GM19438 (cell line): ENCODE data around the gene C14orf119.
A peak's percentile ranks its signal among the peaks of the same experiment; 100 is the strongest.

Experiments used
- ATAC-seq: cut with Tn5 transposase; IDR thresholded peaks from one replicate; pipeline ENCODE4 v1.9.1; 2021; ENCODE audit warnings: low read depth; ENCODE audit not compliant: unreplicated experiment

The C14orf119 gene

DNA sequence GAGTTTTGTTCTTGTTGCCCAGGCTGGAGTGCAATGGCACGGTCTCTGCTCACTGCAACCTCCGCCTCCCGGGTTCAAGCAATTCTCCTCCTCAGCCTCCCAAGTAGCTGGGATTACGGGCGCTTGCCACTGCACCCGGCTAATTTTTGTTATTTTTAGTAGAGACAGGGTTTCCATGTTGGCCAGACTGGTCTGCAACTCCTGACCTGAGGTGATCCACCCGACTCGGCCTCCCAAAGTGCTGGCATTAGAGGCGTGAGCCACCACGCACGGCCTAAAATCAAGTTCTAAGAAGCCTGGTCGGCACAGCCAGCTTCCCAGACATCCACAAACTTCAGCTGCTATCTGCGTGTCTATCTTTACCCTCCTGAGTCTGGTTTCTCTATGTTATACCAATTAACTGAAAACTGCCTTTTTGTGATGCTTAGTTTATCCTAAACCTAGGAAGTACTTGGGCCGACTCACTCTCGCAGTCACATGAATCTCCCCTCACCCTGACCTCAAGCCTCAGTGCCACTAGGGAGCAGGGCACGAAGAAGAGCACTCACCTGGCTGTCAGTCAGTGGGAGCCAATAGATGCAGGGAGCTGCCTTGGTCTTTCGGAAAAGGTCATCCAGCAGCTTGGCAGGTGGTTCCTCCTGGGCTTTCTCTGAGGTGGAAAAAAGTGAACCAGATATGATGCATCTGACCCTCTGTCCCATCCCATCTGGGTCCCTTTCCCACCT, 34.6 kb upstream of the C14orf119 start:
- no peak for ATAC-seq

DNA sequence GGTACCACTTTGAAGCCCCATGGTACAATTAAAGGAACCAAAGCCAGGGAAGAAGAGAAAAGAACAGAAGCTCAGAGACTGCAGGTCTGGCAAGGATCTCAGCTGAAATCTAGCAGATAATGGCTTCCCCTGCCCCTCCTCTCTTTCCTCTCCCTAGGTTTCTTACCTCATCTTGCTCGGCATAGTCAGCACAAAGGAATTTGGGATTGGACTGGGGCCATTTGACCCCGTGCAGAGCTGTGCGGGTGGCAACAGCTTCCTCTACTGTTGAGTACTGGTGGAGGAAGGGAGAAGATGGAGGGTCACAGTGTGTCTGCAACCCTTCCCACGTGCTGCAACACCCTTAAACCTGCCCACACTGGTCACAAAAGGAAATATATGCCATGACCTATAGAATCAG, 33.3 kb upstream of the C14orf119 start:
- no peak for ATAC-seq

DNA sequence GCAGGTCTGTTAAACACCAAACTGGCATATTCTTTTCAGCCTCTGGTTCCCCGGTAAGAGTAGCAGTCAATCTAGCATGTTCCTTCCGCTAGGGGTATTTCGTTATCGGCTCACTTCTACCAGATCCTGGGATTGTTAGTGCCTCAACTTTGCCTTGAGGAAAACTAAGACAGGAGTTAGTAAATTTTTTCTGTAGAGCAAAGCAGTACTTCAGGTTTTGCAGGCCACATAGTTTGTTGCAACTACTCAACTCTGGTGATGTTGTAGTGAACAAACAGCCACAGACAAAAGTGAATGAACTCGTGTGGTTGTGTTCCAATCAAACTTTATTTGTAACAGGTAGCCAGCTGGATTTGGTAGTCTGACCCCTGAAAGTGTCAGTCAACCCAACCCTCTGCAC, 31.7 kb upstream of the C14orf119 start:
- ATAC-seq = no peak

DNA sequence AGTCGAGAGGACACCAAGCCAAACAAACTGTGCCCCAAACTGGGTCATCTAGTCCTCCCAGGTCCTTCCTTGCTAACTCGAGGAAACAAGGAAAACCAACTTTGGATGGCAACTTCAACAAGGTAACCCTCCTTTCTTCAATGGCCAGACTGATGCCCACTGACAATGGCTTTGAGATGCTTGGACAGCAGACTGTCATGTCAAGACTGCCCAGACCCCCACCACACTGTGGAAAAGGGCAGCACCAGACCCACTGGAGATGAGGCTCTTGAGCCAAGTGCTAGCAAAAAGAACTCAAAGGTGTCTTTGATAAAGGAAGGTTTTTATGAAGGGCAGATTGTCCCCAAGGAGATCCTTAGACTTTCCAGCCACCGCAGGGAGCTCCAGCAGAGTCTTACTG, 28.9 kb upstream of the C14orf119 start:
- no peak for ATAC-seq

DNA sequence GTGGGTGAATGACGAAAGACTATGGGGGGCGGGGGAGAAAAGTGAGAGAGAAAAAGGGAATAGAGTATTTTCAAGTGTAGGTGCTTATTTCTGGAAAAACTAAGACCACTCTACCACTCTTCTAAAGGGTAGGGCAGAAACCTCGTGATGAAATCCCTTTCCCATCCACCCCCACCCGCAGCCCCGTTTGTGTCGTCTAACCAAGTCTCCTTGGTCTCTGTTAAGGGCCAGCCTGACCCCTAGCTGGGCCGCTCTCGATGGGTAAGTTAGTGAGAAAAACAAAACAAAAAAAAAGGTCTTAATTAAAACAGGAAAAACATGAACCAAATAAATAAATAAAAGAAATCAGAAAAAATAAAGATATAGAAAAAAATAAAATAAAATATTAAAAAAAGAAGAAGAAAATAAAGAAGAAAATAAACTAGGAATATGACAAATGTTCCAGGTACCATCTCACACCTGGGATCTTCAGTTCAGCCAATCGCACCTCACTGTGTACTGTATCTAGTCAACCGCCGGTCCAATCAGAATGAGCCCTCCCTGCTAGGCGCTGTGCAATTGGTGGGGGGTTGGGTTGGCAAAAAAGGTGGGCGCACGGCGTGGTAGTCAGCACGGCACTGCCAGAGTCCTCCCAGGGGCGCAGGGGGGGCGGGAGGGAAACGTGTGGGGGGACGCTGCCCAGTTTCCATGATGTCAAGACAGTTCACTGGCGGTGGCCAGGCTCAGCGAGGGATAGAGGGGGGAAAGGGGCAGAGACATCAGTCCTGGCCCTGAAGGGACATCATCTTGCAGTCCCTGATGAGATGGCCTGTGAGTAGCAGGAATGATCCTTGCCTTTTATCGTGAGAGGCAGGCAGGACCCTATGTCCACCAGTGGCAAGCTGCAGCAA, 28.2 kb upstream of the C14orf119 start:
- no peak for ATAC-seq

DNA sequence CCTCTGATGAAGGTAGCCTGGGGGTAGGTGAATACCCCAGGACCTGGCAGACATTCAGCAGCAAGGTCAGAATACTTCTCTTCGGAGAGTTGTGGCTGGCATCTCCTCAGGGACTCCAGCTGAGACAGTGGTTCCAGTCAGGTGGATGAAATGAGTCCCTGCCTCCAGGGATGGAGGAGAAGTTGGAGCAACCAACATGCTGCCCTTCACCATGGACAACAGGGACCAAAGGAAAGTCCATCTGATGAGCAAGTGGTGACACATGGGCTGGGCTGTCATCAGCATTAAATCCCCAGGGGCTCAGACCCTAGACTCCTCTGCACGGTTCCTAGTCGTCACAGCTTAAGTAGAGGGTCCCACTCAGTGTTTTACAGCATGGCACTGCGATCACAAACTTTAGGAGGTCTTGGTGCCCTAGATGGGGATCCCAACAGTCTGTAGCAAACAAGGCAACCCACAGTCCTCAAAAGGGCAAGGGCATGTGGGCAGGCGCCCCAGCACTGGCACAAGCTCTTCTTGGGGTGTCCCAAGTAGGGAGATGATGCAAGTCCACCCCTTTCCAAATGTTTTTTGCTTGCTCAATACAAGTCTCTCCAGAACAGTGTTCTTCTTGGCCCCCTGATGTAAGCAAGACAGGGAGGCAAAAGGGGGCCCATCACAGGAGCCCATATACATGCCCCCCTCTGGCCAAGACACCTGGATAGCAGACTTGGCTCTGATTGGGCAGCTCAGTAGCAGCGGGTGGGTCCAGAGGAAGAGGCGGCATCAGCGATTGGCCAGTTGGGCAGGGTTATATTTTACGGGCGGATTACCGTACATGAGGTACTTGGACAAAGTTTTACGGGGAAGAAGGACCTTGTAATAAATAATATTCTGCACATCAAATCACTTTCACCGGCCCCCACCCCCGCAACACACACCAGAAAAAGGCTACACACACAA, 27.2 kb upstream of the C14orf119 start:
- no peak for ATAC-seq

DNA sequence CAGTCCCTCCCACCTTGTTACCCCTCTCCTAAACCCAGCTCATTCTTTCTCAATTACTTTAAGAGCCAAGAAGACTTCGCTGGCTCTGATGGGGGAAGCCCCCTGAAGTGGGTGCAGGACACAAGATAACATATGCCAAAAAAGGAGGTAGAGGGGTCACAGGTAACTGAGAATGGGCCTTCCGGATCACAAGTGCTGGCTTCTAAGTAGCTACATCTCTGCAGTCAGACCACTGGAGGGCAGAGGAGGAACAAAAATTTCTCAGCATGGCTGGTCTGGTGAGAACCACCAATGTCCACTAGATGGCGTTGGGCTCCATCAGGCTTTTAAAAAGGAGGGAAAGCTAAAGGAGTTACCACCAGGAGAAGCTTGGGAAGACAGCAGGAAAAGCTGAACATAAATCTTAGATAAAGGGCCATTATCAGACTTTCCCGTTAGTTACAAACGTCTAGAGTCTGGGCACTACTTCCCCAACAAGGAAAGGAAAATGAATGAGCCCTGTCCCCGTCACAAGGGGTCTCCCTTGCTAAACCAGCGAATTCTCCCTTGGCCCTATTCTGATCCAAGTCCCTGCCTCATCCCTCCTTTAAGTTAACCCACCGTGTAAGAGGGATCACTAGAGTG, 26.4 kb upstream of the C14orf119 start:
- ATAC-seq = peak; percentile 66

DNA sequence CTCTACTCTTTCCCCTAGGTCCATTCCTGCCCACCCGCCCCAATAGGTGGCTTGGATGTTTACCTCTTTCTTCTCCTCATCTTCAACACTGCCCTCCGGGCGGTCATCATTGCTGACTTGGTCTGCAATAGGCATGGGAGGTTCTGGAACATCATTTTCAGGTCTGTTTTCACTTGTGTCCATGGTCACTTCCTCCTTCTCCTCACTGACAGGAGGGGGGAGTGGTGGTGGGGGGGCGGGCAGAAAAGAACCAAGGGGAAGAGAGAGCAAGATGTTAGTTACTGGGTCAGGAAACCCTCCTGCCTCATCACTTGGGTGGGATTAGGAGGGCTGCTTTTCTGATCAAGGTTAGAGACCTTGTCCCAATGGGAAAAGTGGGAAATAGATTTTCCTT, 25.9 kb upstream of the C14orf119 start:
- ATAC-seq = no peak

DNA sequence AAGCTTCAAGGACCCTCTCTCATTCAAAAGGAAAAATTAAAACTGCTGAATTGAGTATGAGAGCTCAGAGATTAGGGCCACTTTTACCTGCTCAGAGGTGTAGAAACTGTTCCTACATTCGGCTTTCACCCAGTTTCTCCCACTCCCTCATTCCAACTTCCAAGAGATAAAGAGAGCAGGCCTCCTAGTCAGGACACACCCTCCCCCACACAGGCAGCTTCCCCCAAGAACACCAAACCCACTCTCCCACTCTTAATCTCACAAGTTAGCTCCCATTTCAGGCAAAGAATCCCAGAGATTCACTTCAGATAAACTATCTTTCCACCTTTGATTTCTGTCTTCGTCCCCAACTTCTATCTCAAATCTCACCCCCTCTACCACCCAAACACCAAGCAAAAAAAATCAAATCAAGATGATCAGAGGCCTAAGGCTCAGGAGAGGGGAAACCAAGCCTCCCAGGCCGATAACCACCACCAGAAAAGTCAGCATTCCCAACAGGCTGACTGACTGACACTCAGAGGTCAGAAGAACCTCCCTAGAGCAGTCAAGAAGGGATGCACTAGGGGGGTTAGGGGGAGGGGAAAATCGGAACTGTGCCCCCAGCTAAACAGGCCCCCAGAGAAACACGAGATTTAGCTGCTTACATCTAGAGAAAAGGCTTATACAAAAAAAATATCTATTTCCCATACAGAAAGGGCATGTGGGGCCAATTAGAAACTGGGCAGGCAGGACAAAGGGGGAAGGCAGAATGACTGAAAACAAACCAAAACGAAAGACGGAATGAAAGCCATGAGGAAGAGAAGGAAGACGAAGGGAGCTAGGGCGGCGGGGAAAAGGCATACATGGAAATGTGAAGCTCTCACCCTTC, 24.8 kb upstream of the C14orf119 start:
- no peak for ATAC-seq

DNA sequence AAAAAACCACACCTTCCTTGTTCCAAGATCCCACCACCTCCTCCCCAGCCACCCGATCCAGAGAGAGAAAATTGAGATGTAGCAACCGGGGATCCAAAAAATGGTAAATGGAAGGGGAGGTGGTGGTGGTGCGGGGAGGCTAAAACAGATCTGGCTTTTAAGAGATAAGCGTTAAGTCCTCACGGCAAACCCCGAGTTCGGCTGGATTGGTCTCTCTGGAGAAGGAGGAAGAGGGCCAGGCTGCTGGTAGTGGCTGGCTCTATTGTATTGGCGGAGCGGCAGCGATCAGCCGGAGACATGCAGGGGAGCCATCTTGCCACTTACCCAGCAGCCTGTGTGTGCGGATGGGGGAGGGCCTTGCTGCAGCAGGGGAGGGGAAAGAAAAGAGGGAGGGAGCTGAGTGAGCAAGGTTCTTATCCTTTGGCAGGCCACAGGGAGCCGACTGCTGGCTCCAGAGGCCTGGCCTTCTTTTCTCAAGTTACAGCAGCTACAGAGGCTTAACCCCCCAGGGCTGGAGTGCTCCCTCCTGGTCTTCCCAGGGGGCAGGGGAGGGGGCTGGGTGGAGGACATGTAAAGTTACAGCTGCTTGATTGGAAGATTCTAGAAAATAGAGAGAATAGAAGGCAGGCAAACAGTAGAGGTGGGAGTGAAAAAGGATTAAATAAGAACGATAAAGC, 23.9 kb upstream of the C14orf119 start:
- peak; percentile 81 for ATAC-seq

DNA sequence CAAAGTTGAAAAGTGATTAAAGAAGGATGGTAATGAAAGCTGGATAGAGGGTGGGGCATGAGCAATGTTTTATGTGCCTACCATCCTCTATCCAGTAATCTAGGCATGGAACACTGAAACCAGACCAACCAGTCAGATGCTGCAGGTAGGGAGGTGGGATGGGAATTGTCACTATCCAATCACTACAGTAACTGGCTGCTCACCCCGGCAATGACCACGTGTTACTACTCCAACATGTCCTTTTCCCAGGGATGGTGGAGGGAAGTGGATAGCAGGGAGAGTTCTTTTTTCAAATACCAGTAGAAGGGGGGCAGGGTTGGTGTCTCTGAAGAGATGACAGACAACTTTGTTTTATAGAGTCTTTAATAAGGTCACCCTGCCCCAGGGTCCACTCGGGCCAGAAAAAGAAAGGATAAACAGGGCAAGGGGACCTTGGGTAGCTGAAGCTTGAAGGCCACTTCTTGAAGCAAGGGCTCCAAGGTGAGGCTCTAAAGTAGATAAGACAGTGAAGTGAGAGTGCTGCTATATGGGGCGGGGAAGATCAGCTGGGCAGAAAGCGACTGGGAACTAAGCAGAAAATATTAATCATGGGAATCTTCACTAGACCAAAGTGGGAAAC, 23.3 kb upstream of the C14orf119 start:
- ATAC-seq = no peak

DNA sequence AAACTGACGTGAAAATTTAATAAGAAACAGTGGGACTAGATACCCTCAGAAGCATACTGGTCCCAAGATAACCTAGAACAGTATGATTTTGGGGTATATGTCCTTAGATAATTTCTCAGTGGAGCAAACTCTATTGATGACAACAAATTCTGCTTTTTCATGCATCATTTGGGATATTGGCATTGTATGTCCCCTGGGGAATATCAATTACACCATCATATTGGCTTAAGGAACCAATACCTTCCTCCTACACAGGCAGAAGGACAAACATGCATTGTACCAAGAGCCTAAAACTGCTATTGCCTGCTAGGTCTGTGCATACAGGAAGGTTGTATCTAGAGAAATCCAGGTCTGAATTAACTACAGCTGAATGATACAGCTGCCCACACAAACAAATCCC, 20.4 kb upstream of the C14orf119 start:
- no peak for ATAC-seq

DNA sequence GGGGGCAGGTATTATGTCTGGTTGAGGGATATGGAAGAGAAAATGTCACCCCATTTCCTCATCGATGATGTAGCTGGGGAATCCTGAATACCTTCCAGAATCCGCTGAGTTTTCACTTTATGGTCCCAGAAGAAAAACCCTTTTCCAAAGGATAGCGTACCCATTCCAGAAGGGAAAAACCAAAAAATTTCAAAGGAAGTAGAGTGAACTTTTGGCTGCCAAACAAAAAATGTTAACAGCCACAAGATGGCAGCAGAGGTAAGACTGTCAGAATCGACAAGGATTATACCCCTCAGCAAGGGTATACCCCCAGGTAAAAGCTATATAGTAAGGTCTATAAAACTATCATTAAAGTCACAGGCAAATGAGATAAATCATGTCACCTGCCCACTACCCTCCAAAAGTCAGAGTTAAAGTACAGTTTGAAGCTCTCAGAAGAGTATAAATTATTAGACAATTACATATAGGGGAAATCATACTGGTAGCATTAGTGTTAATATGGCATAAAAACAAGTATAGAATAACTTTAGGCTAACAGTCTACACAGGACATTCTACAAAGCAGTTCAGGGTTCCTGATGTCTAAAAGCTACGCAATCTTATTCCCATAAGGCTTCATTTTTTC, 18.4 kb upstream of the C14orf119 start:
- ATAC-seq = no peak

DNA sequence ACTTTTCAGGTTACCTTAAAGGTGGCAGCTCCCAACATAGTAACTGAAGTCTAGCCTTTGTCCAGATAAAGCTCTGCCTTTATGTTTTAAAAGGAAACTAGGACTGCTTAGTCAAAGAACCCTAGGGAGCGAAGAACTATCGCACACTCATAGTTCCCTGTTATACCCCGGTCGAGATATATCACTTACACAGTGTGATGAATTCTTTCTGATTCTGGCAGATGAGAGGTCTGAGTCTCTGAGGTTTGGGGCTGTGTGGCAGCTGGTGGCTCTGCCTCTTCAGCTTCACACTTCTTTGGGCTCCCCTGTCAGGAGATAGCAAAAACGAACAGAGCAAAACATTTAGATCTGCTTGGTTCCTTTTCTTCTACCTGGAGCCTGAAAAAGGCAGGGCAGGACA, 17.3 kb upstream of the C14orf119 start:
- no peak for ATAC-seq

DNA sequence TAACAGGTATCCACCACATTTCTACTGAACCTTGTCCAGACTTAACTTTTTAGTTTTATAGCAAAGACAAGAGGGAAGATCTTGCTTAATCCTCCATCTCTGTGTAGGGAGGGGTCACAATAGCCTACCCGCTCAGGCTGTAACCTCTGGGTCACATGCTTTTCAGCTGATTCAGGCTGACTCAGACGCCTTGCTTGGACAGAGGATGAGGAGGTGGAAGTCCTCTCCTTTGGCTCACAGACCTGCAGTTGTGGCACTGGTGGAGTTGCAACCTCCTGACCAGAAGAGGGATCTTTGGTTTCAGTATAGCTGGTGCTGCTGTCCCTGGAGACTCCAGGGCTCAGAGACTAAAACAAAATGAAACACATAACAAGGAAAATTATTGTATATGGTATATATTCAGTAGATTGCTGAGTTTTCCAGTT, 16.6 kb upstream of the C14orf119 start:
- no peak for ATAC-seq

DNA sequence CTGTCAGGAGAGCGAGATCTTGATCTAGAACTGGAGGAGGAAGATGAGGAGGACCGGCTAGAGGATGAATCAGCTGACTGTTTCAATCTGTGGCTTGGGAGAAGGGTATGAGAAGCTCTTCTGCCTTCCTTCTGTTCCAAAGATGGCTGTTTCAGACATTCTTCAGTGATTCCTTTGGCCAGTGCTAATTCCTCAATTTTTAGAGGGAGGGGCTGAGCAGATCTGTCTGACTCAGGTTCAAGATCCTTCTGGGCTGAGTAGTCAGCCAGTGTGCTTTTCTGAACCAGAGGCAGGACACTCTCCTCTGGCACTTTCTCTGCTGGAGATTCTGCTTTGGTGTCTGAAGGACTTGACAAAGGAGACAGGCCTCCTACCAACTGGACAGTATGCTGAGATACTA, 15.6 kb upstream of the C14orf119 start:
- ATAC-seq = no peak

DNA sequence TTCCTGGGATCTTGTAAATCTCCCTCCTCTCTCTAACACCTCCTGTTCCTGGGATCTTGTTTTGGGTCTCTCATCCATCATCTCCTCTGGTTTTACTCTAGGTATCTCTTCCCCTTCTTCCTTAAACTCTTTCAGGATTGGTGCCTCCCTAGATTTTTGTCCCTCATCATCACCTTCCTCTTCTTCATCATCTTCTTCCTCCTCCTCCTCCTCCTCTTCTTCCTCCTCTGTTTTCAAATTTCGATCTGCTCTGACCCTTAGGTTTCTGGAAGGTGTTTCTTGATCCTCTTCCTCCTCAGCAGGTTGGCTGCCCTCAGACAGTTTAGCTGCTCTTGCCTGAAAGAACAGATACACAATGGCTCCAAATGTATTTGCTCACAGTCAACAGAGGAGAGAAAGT, 14.8 kb upstream of the C14orf119 start:
- ATAC-seq = no peak

DNA sequence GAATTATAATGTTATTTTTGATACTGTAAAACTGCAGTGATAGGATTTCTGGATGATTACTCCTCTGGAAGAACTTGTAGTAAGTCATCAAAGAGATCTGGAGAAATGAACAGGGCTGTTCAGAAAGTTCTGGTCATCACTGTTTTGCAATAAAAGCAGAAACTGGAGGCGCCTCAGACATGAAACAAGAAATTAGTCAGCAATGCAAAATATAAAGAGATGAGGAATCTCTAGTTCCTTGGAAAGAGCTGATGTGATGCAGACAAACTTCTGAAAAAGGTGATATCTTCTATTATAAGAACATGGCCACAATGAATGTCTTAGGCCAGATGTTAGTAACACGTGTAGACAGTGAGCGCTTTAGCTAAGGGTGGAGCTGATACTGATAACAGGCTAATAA, 9.8 kb upstream of the C14orf119 start:
- no peak for ATAC-seq
